Measurements from ENCODE around the gene UBE2U.

UBE2U gene

GRCh38 chr1:64187646-64188045, 15.8 kb upstream of the UBE2U start:
- Histone ChIP-seq H3K27me3 (ENCODE audit: control insufficient read depth, insufficient read depth, low read length) (no peaks in the 10 kb centered on the region), H3K4me3 (ENCODE audit: low read depth, low read length) (no peak overlapping the region), H3K9me3 (ENCODE audit: control insufficient read depth, insufficient read depth, low read length) (no peaks in the 10 kb centered on the region), H3K9ac (ENCODE audit: low read depth, low read length) (no peak overlapping the region), H3K4me1 (ENCODE audit: control insufficient read depth, insufficient read depth, low read length) (peaks cover 6% of the 10 kb centered on the region; the same call in 1 of the 2 replicates), H3K27ac (ENCODE audit: low read depth, low read length) (no peak overlapping the region), H3K36me3 (ENCODE audit: control insufficient read depth, insufficient read depth, low read length) (no peaks in the 10 kb centered on the region)

GRCh38 chr1:64192290-64192689, 11.1 kb upstream of the UBE2U start:
- H3K9ac ChIP-seq (ENCODE audit: low read depth, low read length): no peak overlapping the region
- no peak overlapping the region for H3K27ac ChIP-seq (ENCODE audit: low read depth, low read length)
- no peaks in the 10 kb centered on the region for H3K27me3 ChIP-seq (ENCODE audit: control insufficient read depth, insufficient read depth, low read length)
- no peaks in the 10 kb centered on the region for H3K9me3 ChIP-seq (ENCODE audit: control insufficient read depth, insufficient read depth, low read length)
- no peaks in the 10 kb centered on the region for H3K36me3 ChIP-seq (ENCODE audit: control insufficient read depth, insufficient read depth, low read length)
- H3K4me1 ChIP-seq (ENCODE audit: control insufficient read depth, insufficient read depth, low read length): peaks cover 14% of the 10 kb centered on the region
- H3K4me3 ChIP-seq (ENCODE audit: low read depth, low read length): no peak overlapping the region

GRCh38 chr1:64194168-64195080, 9.0 kb upstream of the UBE2U start:
- H3K9me3 ChIP-seq (ENCODE audit: control insufficient read depth, insufficient read depth, low read length): no peaks in the 10 kb centered on the region
- no peak overlapping the region for H3K4me3 ChIP-seq (ENCODE audit: low read depth, low read length)
- no peaks in the 10 kb centered on the region for H3K27me3 ChIP-seq (ENCODE audit: control insufficient read depth, insufficient read depth, low read length)
- H3K9ac ChIP-seq (ENCODE audit: low read depth, low read length): no peak overlapping the region
- no peak overlapping the region for H3K27ac ChIP-seq (ENCODE audit: low read depth, low read length)
- peaks cover 14% of the 10 kb centered on the region for H3K4me1 ChIP-seq (ENCODE audit: control insufficient read depth, insufficient read depth, low read length)
- no peaks in the 10 kb centered on the region for H3K36me3 ChIP-seq (ENCODE audit: control insufficient read depth, insufficient read depth, low read length)

GRCh38 chr1:64195081-64195395, 8.4 kb upstream of the UBE2U start:
- Histone ChIP-seq H3K4me1 (ENCODE audit: control insufficient read depth, insufficient read depth, low read length) (peaks cover 14% of the 10 kb centered on the region), H3K4me3 (ENCODE audit: low read depth, low read length) (no peak overlapping the region), H3K27ac (ENCODE audit: low read depth, low read length) (no peak overlapping the region), H3K27me3 (ENCODE audit: control insufficient read depth, insufficient read depth, low read length) (no peaks in the 10 kb centered on the region), H3K9me3 (ENCODE audit: control insufficient read depth, insufficient read depth, low read length) (no peaks in the 10 kb centered on the region), H3K9ac (ENCODE audit: low read depth, low read length) (no peak overlapping the region), H3K36me3 (ENCODE audit: control insufficient read depth, insufficient read depth, low read length) (no peaks in the 10 kb centered on the region)

GRCh38 chr1:64196074-64196870, 7.2 kb upstream of the UBE2U start:
- H3K27me3 ChIP-seq (ENCODE audit: control insufficient read depth, insufficient read depth, low read length): no peaks in the 10 kb centered on the region
- H3K4me3 ChIP-seq (ENCODE audit: low read depth, low read length): no peak overlapping the region
- no peaks in the 10 kb centered on the region for H3K9me3 ChIP-seq (ENCODE audit: control insufficient read depth, insufficient read depth, low read length)
- peaks cover 14% of the 10 kb centered on the region for H3K4me1 ChIP-seq (ENCODE audit: control insufficient read depth, insufficient read depth, low read length)
- no peaks in the 10 kb centered on the region for H3K36me3 ChIP-seq (ENCODE audit: control insufficient read depth, insufficient read depth, low read length)
- no peak overlapping the region for H3K9ac ChIP-seq (ENCODE audit: low read depth, low read length)
- H3K27ac ChIP-seq (ENCODE audit: low read depth, low read length): no peak overlapping the region

GRCh38 chr1:64197076-64197475, 6.3 kb upstream of the UBE2U start:
- H3K27me3 ChIP-seq (ENCODE audit: control insufficient read depth, insufficient read depth, low read length): no peaks in the 10 kb centered on the region
- peaks cover 14% of the 10 kb centered on the region for H3K4me1 ChIP-seq (ENCODE audit: control insufficient read depth, insufficient read depth, low read length)
- H3K9me3 ChIP-seq (ENCODE audit: control insufficient read depth, insufficient read depth, low read length): no peaks in the 10 kb centered on the region
- H3K4me3 ChIP-seq (ENCODE audit: low read depth, low read length): no peak overlapping the region
- no peak overlapping the region for H3K27ac ChIP-seq (ENCODE audit: low read depth, low read length)
- H3K9ac ChIP-seq (ENCODE audit: low read depth, low read length): no peak overlapping the region
- H3K36me3 ChIP-seq (ENCODE audit: control insufficient read depth, insufficient read depth, low read length): no peaks in the 10 kb centered on the region

- no peak overlapping the region for H3K4me3 ChIP-seq (ENCODE audit: low read depth, low read length)
- no peaks in the 10 kb centered on the region for H3K9me3 ChIP-seq (ENCODE audit: control insufficient read depth, insufficient read depth, low read length)
- H3K27me3 ChIP-seq (ENCODE audit: control insufficient read depth, insufficient read depth, low read length): no peaks in the 10 kb centered on the region
- no peaks in the 10 kb centered on the region for H3K36me3 ChIP-seq (ENCODE audit: control insufficient read depth, insufficient read depth, low read length)
- H3K27ac ChIP-seq (ENCODE audit: low read depth, low read length): no peak overlapping the region
- H3K9ac ChIP-seq (ENCODE audit: low read depth, low read length): no peak overlapping the region
- peaks cover 11% of the 10 kb centered on the region for H3K4me1 ChIP-seq (ENCODE audit: control insufficient read depth, insufficient read depth, low read length)
These were observed 4.3 kb upstream of the UBE2U start for GRCh38 chr1:64199154-64199553.

GRCh38 chr1:64200064-64200463, 3.4 kb upstream of the UBE2U start:
- no peak overlapping the region for H3K4me3 ChIP-seq (ENCODE audit: low read depth, low read length)
- no peaks in the 10 kb centered on the region for H3K36me3 ChIP-seq (ENCODE audit: control insufficient read depth, insufficient read depth, low read length)

GRCh38 chr1:64209221-64209620, 5.8 kb downstream of the UBE2U start:
- no peaks in the 10 kb centered on the region for H3K27me3 ChIP-seq (ENCODE audit: control insufficient read depth, insufficient read depth, low read length)
- H3K4me3 ChIP-seq (ENCODE audit: low read depth, low read length): no peak overlapping the region
- H3K4me1 ChIP-seq (ENCODE audit: control insufficient read depth, insufficient read depth, low read length): no peaks in the 10 kb centered on the region
- H3K36me3 ChIP-seq (ENCODE audit: control insufficient read depth, insufficient read depth, low read length): no peaks in the 10 kb centered on the region
- no peak overlapping the region for H3K9ac ChIP-seq (ENCODE audit: low read depth, low read length)
- H3K27ac ChIP-seq (ENCODE audit: low read depth, low read length): no peak overlapping the region
- no peaks in the 10 kb centered on the region for H3K9me3 ChIP-seq (ENCODE audit: control insufficient read depth, insufficient read depth, low read length)

More at GRCh38 chr1:64200064-64200463, 3.4 kb upstream of the UBE2U start:
- Histone ChIP-seq H3K27ac (ENCODE audit: low read depth, low read length) (no peak overlapping the region), H3K27me3 (ENCODE audit: control insufficient read depth, insufficient read depth, low read length) (no peaks in the 10 kb centered on the region), H3K9me3 (ENCODE audit: control insufficient read depth, insufficient read depth, low read length) (no peaks in the 10 kb centered on the region), H3K4me1 (ENCODE audit: control insufficient read depth, insufficient read depth, low read length) (peaks cover 2% of the 10 kb centered on the region), H3K9ac (ENCODE audit: low read depth, low read length) (no peak overlapping the region)

GRCh38 chr1:64212031-64212430, 8.6 kb downstream of the UBE2U start:
- Histone ChIP-seq H3K9ac (ENCODE audit: low read depth, low read length) (no peak overlapping the region), H3K4me3 (ENCODE audit: low read depth, low read length) (no peak overlapping the region), H3K27me3 (ENCODE audit: control insufficient read depth, insufficient read depth, low read length) (no peaks in the 10 kb centered on the region), H3K36me3 (ENCODE audit: control insufficient read depth, insufficient read depth, low read length) (no peaks in the 10 kb centered on the region), H3K4me1 (ENCODE audit: control insufficient read depth, insufficient read depth, low read length) (no peaks in the 10 kb centered on the region), H3K9me3 (ENCODE audit: control insufficient read depth, insufficient read depth, low read length) (no peaks in the 10 kb centered on the region), H3K27ac (ENCODE audit: low read depth, low read length) (no peak overlapping the region)

- Histone ChIP-seq H3K4me1 (ENCODE audit: control insufficient read depth, insufficient read depth, low read length) (no peaks in the 10 kb centered on the region), H3K27ac (ENCODE audit: low read depth, low read length) (no peak overlapping the region), H3K9ac (ENCODE audit: low read depth, low read length) (no peak overlapping the region), H3K9me3 (ENCODE audit: control insufficient read depth, insufficient read depth, low read length) (no peaks in the 10 kb centered on the region), H3K4me3 (ENCODE audit: low read depth, low read length) (no peak overlapping the region), H3K27me3 (ENCODE audit: control insufficient read depth, insufficient read depth, low read length) (no peaks in the 10 kb centered on the region), H3K36me3 (ENCODE audit: control insufficient read depth, insufficient read depth, low read length) (no peaks in the 10 kb centered on the region)
These were observed 12.2 kb downstream of the UBE2U start for GRCh38 chr1:64215576-64215975.

Data from HUES48 (cell line).